Frontal cortex (tissue), 4 donors: Measurements from ENCODE around the gene SEC22B. TPM values are rescaled to one million over a fixed set of nuclear protein-coding genes. Genes with fewer than 3 reads are reported as not detected.
"Not testable (repeated sequence)": the region's sequence is repeated elsewhere in the genome, so short reads cannot be mapped to it uniquely, and the experiment has no call there.

ENCODE experiments used
- DNase-seq, 2 donors: peaks; one replicate each; pipeline ENCODE4 v3.0.0; 2012; ENCODE audit warnings: low spot score in 2 of 2
- FAIRE-seq: peaks from 2 replicates; lab custom pipeline; 2012; peaks lifted over from hg19 to GRCh38; lab: Jason Lieb, UNC
- total RNA-seq: library from RNA; depleted of rRNA; stranded (reverse); fragments of >200 nt; gene quantifications from one replicate; pipeline ENCODE4 v1.2.3, GENCODE V29; 2014
- donor health status: control.
- donor health status: control.
- donor health status: control.

SEC22B gene
- total RNA-seq, result 26.1 TPM

- peak; percentile 65 to 72 for DNase-seq
- FAIRE-seq, result no peak
Observed at GRCh38 chr1:120176092-120176855, at the start of gene SEC22B. Gene SEC22B, minus strand, starts transcription at chr1:120176520. Its CDS starts 139 bp downstream, at chr1:120176381.

- FAIRE-seq, DNase-seq: not testable (repeated sequence)
Observed at GRCh38 chr1:120217933-120218332, 41.6 kb upstream of the SEC22B start.

- FAIRE-seq, DNase-seq: not testable (repeated sequence)
Observed at GRCh38 chr1:120217175-120217929, 41.0 kb upstream of the SEC22B start.

GRCh38 chr1:120213606-120214005 lies 37.3 kb upstream of the SEC22B start:
- FAIRE-seq, result not testable (repeated sequence)

GRCh38 chr1:120210754-120211153 lies 34.4 kb upstream of the SEC22B start:
- not testable (repeated sequence) for DNase-seq, FAIRE-seq

More at GRCh38 chr1:120213606-120214005, 37.3 kb upstream of the SEC22B start:
- DNase-seq, result not testable (repeated sequence)

- DNase-seq, FAIRE-seq: not testable (repeated sequence)
Observed at GRCh38 chr1:120196863-120197775, 20.8 kb upstream of the SEC22B start.

- not testable (repeated sequence) for DNase-seq, FAIRE-seq
Observed at GRCh38 chr1:120188626-120189025, 12.3 kb upstream of the SEC22B start.

- FAIRE-seq, DNase-seq: not testable (repeated sequence)
Observed at GRCh38 chr1:120182176-120182707, 5.9 kb upstream of the SEC22B start.

GRCh38 chr1:120179811-120180690 lies 3.7 kb upstream of the SEC22B start:
- not testable (repeated sequence) for DNase-seq, FAIRE-seq

GRCh38 chr1:120178799-120179756 lies 2.8 kb upstream of the SEC22B start:
- FAIRE-seq (no peak), DNase-seq (peak in 1 of 2 donors; percentile 13)

- not testable (repeated sequence) for DNase-seq, FAIRE-seq
Observed at GRCh38 chr1:120178058-120178457, 1.7 kb upstream of the SEC22B start.

GRCh38 chr1:120175688-120176087 lies 632 bp downstream of the SEC22B start:
- FAIRE-seq, DNase-seq: not testable (repeated sequence)

GRCh38 chr1:120164761-120165160 lies 11.6 kb downstream of the SEC22B start:
- DNase-seq, FAIRE-seq: not testable (repeated sequence)

GRCh38 chr1:120162015-120162414 lies 14.3 kb downstream of the SEC22B start:
- not testable (repeated sequence) for FAIRE-seq, DNase-seq

- not testable (repeated sequence) for DNase-seq, FAIRE-seq
Observed at GRCh38 chr1:120158495-120158894, 17.8 kb downstream of the SEC22B start.

- DNase-seq, FAIRE-seq: not testable (repeated sequence)
Observed at GRCh38 chr1:120158086-120158485, 18.2 kb downstream of the SEC22B start.
